LoVo (cell line): ENCODE data around the gene UST.
"Not testable (repeated sequence)": the region's sequence is repeated elsewhere in the genome, so short reads cannot be mapped to it uniquely, and the experiment has no call there.

Experiments used
- DNase-seq: peaks from one replicate; pipeline ENCODE4 v3.0.0-alpha.2; 2016; ENCODE audit warnings: low spot score

The UST gene

DNA sequence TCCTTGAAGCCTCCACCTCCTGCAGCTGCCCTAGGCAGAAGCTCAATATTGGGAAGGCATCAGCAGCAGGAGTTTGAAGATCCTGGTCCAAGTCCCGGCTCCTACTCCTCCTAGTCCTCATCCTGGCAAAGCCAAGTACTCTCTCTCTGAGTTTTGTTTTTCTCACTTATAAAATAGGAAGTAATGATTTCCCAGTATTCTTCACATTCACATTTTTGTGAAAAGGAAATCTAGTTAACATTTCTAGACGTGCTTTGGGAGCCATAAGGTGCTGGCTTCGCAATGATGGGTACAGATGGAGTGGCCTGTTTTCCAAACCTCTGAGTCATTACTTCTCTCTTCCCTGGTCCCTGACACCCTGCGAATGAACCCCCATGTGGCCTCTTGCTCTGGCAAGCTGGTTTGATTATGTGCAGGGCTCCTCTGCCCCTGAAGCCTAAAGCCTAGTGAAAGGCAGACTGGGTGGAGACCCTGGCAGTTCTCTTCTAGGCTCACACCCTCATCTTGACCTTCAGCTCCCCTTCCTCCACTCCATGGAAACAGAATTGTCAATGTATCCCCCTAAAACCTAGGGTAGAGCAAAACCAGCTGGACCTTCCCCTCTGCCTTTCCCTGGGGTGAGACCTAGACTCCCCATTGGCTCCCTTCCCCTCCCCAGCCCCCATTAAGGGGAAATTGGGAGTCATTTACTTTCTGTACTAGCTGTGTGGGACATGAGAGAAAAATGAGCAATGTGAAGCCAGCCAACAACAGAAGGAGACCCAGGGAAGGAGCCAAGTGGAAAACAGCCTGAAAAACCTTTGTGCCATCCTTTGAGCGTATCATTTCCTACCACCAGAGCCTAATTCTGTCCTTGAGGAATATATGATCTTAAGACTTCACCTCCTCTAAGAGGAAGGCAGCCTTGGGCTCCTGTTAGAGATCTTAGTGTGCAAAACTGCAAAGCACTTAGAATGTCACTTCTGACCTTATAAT, 158.4 kb downstream of the UST start:
- no peak for DNase-seq

DNA sequence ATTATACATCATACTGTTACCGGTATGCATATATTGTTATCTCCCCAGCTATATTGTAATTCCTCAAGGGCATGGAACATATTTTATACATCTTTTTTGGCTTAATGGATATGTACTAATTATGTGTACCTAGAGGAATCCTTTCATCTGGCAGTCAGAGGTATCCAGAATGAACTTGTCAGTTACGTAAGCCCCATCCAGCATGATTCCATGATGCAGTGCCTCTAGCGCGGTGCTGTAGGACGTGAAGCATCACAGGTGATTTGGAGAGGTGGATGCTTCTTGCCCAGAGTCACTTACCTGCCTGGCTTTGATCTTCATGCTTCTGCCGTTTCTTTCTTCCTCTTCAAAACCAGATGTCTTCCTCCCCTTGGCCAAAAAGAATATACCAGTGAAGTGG, 159.1 kb downstream of the UST start:
- DNase-seq, result no peak

DNA sequence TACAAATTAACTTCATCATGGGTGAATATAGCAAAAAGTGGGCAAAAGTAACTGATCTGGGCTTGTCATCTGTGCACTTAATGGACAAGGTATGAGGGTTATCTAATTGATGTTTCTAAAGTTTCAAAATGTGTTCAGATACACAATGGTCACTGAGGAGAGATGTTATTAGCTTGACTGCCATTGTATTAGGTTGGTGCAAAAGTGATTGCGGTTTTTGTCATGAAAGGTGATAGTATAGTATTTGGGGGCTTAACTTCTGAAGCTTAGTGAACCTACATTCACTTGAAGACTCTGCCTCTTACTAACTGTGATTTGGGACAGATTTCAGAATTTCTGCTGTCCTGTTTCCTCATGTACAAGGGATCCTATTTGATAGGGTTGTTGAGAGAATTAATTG, 159.6 kb downstream of the UST start:
- DNase-seq, result no peak

DNA sequence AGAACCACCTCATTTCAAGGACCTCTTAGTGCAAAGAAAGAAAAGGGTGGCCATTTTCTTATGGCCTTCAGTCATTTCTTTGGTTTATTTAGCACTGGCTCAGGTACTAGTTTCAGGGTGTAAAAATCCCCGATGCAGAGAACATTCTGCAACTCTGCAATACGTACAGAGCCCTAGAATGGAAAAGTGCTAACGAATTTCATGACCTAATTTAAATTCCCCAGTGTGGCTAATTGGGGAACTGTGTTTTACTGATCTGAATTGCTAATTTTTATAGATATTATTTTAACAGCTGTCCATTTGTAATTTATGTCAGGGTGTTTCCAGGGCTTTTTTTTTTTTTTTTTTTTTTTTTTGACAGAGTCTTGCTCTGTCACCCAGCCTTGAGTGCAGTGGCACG, 160.7 kb downstream of the UST start:
- no peak for DNase-seq

DNA sequence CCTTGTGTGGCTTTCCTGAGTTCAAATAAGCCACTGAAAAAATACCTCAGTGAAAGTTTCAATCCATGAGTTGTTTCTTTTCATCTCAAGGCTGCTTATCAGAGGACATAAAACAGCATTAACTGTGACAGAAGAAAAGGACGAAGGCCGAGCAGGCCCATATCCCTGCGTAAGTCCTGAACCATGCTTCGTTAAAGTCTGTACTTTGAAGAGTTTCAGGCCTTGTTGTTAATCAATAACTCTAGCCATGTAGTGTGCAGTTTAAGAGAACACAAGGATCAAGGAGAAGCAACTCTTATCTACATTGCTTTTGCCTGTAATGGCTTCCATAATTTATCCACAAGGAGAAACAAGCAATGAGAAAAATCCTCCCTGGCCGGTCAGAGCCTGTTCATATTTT, 165.4 kb downstream of the UST start:
- no peak for DNase-seq

DNA sequence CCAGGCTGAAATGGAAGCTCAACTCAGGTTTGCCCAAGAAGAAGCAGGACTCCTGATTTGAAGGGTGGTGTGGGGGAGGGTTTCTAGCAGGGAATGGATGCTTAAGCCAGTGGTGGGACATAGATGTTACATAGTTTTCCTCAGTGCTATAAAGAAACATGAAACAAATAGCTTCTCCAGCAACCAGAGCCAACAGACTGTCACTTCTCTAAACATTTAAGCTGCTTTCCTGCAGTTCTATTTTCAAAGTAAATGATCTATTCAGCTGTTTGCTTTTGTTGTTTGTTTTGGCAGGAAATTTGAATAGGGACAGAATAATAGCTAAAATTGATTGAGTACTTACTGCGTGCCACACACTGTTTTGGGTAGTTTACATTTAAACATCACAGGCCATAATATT, 169.0 kb downstream of the UST start:
- no peak for DNase-seq

DNA sequence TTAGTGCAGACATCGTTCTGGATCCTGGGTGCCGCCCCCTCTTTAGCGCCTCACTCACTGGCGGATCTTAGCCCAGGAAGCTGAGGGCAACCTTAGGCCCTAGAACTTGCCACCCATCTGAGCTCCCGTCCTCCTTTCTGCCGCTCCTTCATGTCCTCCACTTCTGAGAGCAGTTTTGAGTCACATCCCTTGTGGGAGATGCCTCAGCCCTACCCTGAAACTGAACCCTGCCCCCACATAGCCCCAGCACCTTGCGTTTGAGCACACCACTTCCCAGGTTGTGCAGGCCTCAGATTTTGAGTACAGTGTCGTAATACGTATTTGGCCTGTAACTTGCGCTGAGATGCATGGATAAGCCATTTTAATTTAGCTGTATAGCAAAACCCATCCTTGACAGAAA, 169.7 kb downstream of the UST start:
- not testable (repeated sequence) for DNase-seq

DNA sequence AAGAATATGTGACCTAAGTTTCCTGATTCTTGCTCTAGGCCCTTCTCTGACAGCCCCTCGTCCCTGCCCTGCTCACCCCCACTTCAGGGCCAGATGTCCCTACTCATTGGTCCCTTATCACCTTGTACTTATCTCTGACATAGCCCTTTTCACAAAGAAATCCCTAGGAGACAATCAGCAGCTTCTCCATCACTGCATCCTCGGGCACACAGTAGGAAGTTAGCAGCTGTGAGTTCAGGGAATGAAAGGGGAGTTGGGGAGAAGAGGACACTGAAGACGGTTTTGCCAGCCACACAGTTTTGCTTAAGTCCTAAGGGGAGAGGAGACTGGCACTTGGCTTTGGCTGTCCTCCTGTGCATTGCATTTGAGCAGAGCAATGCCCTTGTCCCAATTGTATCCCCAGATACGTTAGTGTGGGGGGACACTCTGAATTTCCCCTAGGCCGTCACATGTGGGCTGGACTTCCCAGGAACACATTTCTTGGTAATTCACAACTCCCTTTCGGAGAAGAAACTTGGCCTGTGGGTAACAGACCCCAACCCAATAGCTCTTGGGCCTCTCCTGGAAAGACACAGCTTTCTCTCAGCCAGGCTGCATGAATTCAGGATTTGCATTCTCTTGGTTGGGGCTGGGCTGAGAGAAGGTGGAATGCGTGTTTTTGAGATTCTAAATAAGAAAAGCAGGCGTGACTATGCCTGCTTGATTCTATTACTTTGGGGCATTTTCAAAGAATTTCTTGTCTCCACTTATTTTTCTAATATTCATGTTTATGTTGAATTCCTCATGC, 177.6 kb downstream of the UST start:
- DNase-seq, result no peak

DNA sequence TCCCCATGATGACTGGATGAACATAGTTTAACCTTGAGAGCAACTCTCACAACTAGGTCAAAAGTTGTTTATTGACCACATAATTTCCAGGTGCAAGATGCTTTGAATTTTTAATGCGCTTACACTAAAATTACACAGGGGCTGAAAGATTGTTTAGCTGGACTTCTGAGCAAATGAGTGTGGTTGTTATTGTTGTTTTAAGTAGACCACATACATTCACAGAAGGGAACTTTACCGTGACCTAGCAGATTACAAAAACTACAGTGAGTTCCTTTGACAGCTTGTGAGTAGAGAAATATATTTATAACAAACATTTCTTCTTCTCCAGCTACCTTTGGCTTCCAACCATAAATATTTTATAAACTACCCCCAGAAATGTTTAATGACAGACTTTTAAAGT, 178.9 kb downstream of the UST start:
- DNase-seq, result no peak

DNA sequence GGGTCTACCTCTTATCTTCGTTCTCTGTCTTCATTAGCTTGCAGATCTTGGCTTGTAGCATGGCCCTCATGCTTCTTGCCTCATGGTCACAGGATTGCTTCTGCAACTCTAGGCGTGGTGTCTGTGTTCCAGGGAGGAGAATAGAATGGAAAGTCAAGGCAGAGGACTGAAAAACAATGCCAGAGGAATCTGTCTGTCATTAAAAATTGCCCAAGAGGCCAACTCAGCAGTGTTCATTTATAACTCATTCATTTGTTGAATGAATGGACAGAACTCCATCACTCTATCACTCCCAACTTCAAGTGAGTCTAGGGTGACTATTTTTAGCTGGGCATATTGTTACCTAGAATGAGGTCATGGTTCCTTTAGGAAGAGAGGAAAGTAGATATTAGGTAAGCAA, 179.6 kb downstream of the UST start:
- DNase-seq, result no peak

DNA sequence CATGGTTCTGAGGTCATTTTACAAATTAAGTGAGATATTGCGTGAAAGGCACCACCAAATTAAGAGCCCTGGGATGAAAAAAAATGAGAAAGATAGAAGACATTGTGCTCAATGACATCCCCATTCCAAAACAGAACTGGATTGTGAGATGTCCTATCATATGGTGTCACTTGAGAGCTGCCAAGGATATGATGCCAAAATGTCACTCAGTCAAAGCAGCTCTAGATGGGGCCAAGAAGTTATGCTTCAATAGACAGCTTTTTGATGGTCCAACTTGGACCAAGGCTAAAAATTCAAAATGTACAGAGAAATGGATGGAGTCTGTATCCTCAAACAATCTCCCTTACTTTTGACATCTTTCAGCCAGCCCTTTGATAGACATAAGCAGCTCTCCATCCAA, 180.8 kb downstream of the UST start:
- DNase-seq, result no peak

DNA sequence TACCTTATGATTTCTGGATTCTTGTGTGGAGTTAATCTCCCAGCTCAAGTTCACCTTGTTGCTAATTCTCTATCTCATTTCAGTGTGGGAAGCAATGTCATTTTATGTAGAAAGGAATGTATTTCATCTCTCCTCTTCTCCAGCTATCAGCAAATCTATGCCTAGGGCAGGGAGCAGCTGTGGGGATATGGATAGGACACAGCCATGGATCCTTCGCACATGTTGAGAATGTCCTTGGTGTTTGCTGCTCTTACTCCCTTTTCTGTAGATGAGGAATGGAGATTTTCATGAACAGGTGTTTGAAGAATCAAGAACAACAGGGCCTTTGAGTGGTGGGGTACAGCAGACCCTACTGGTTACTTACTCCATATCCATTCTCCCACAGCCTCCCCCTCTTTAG, 182.0 kb downstream of the UST start:
- no peak for DNase-seq

DNA sequence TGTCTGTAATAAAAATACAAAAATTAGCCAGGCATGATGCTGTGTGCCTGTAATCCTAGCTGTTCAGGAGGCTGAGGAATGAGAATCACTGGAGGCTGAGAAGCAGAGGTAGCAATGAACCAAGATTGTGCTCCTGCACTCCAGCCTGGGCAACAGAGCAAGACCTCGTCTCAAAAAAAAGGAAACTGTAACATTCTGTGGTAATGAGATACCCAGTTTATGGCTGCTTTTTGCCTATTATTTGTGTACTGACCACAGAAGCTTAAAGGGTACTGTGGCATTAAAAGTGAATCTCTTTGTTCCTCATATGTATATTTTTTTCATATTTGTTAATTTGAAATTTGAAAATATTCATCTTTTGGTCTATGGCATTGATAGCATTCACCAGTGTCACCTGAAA, 185.4 kb downstream of the UST start:
- no peak for DNase-seq

DNA sequence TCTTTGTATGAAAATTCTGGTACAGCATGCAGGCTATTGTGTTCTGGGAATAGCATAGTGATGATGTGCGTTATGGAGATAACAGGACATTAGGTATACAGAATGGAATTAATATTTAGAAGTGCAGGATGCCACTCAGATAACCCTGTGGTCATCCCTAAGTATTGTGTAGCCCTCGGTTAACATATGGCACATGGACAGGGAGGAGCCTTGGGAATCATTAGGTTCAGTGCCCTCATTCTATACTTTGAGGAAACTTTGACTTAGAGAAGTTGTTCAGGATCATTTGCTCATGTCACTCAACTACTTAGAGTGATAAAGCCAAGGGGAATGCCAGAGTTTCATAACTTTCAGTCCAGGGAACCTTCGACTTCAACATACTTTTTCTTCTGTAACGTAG, 185.9 kb downstream of the UST start:
- no peak for DNase-seq

DNA sequence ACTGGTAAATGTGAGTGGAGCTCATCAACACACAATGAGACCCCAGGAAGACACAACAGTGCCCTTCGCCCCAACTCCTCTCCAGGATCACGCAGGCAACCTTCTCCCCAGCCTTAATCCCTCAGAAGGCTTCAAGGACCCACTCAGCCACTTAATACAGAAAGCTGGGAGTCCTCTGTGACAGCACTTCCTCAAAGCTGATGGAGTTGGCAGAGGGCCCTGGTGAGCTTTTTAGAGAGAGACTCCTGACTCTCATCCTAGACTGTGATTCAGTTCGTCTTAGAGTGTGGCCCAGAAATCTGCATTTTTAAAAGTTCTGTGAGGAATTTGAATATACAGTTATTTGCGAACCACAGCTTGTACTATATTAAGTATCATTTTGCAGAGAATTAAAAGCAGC, 187.7 kb downstream of the UST start:
- DNase-seq, result no peak

DNA sequence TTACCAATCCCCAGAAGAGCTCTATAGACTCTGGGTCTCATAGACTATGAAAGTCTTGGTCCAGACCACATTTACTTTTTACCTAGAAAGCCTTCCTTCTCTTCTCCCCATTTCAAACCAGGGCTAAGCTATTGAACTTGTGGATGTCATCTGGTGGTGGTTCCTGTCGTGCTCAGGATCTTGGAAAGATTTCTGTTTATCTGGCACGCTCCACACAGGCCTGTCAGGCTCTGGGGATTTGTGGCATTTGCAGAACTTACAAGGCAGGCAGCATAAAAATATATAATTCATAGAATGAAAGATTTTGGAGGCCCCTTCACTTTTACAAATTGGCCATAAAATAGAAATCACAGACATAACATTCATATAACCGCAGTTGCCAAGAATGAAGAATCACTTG, 188.1 kb downstream of the UST start:
- no peak for DNase-seq

DNA sequence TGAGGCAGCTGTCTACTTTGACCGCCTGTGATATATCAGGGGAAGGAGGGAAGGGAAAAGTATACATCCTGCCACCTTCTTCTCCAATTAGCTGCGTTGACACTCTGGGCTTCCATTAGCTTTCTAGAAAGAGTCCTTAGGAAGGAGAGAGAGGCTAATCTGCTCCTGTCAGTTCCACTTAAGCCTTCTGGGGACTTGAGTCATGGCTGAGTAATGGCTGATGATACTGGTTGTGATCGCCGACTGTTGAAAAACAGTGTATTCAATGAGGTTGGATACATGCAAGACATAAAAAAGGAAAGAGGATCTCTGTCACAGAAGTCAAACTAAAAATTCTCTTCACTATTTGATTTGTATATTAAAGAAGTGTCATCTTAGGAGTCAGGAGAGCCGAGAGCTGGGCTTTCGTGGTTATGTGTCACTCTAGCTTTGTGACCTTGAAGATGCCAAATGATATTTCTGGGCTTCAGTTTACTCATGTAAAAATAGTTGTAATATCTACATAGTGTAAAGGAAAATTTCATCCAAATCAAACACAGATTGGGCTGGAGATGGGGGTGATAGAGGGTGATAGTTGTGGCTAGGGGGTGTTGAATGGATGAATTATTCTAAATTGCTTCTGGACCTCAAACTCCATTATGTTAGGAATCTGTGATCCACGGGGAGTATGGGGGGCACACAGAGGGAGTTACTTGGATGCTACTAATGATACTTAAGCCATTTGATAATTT, 189.0 kb downstream of the UST start:
- no peak for DNase-seq

DNA sequence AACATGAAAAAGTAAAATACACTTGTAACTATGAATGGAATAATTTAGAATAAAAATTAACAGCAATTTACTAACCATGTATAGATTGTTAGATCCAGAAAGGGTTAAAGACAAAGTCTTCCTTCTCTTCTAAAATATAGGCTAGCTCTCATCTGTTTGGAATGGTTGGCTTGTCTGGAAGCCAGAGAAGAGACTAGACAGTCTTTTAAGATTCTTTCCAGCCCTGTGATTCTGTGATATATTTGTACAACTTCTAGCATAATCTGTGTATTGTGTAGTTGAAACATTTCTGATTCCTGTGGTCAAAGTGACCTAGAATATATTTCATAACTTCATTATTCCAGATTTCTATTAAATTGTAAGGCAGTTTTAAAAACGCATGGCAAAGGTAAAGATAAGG, 196.6 kb downstream of the UST start:
- DNase-seq, result no peak

DNA sequence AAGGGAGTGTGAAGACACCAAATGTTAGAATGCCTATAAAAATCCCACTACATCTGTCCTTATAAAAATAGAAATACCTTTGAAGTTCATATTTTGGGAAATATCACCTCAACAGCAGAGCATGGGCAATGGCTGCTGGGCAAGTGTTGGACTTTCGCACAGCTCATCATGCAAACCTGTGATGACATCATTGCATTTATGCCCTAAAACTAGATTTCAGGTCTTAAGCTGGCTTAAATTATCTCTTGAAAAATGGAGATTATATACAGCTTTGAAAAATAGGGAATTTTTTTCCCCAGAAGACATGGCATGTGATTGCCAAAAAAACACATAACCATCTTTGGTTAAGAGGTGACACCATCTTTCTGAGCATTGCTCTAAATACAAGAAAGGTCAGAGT, 197.8 kb downstream of the UST start:
- no peak for DNase-seq

DNA sequence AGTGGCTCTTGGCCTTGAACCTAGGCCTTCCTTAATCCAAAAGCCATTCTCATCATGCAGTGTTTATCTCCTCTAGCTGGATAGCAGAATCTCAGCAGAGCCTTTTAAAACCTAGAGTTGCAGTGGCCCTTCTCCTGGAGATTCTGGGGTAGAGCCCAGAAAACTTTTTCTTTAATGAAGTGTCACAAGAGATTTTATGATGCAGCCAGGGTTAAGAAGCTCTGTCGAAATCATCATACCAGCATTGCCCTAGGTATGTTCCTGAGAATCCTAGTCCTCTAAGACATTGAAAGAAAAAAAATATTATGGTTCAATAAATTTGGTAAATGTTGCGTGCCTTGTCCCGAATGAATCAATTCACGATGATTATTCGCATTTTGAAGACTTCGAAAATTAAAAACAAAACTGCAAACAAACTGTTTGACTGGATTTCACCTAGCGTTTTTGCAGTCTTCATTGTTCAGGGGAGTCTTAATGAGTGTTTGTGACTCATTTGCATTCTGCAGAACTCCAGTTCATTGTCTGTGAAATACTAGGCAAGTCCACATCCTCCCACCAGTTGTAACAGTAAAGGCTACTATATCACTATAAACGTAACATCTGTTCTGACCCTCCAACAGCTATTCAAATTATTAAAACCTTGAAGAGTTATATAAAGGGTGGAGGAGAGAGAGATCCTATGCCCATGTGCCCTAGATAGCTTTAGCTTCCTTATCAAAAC, 198.6 kb downstream of the UST start:
- DNase-seq, result no peak

DNA sequence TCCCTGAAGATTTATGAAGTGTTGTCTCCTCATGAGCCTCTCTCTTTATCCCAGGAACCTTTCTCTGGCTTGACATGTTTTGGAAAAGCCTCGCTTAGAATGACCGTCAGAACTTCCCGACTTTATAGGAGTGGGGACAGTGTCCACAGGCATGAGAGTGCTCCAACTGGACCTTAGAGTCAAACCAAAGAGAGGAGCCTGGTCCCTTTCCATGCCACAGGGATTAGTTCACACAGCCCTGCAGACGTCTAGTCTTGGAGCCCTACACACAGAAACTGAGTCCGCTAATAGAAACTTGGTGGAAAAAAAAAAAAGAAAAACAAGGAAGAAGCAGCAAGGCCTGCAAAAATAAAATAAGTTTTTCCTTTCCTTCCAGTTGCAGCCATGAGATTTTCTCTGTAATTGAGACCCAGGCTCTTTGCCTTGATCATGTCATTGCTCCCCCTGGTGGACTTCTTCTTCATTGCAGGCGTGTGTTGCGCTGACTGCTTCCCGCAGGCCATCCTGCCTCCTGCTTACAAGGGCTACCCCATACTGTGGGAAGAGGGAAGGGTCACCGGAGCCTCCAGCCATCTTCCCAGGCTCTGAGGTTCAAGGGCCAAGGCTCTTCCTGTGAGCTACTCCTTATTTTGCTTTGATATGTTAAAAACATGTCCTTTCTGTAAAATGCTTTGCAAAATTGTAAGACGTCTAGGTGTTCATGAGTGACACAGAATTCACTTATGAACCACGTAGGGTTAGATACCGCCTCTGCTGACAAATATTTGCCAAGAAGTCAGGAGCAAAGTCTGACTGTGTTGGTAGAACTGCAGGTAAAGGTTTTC, 201.0 kb downstream of the UST start:
- DNase-seq, result peak; percentile 74
